Measurements from ENCODE around the gene CD96.

CD96 gene

DNA sequence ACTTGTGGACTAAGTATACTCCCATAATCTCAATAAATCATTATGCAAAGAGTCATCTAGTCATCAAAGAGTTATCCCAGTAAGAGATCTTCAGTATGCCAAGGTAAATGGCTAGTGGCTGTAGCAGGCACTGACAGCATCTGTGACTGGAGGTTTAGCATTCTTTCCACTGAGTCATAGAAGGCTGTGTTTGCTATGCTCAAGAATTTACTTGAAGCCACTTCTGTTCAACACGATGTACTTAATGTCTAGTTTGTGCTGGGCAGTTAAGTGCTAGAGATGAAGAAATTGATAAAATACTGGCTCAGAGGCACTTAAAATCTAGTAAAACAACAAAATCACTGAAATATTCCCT, 40.1 kb downstream of the CD96 start:
- Histone ChIP-seq H3K27me3 (ENCODE audit: control insufficient read depth in 1 of 2, insufficient read depth in 2 of 2, low read length in 2 of 2) (no peaks in the 10 kb centered on the region), H3K27ac (ENCODE audit: low read depth, low read length) (no peak overlapping the region), H3K4me1 (ENCODE audit: insufficient read depth, low read length) (no peaks in the 10 kb centered on the region), H3K36me3 (ENCODE audit: insufficient read depth, low read length) (no peaks in the 10 kb centered on the region), H3K9ac (ENCODE audit: low read length) (no peak overlapping the region), H3K4me3 (ENCODE audit: low read depth in 1 of 2, low read length in 2 of 2) (no peak overlapping the region), H3K9me3 (ENCODE audit: low read length) (no peaks in the 10 kb centered on the region)

DNA sequence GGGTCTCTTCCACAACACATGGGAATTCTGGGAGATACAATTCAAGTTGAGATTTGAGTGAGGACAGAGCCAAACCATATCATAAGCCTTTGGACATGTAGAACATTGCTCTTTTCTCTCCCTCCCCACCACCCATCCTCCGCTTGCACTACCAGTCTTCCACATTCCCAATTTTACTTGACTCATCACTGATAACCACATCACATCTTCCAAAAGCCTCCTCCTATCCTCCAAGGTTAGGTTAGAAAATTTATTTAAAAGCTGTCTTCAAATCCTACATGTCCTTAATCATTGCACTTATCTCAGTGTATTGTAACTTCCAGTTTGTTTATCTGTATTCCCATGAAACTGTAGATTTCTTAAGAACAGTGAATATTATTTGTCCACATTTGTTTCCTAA, 42.7 kb downstream of the CD96 start:
- H3K36me3 ChIP-seq (ENCODE audit: insufficient read depth, low read length), result no peaks in the 10 kb centered on the region
- H3K9me3 ChIP-seq (ENCODE audit: low read length), result no peaks in the 10 kb centered on the region
- no peak overlapping the region for H3K27ac ChIP-seq (ENCODE audit: low read depth, low read length)
- no peaks in the 10 kb centered on the region for H3K4me1 ChIP-seq (ENCODE audit: insufficient read depth, low read length)
- H3K27me3 ChIP-seq (ENCODE audit: control insufficient read depth in 1 of 2, insufficient read depth in 2 of 2, low read length in 2 of 2), result no peaks in the 10 kb centered on the region
- no peak overlapping the region for H3K9ac ChIP-seq (ENCODE audit: low read length)
- H3K4me3 ChIP-seq (ENCODE audit: low read depth in 1 of 2, low read length in 2 of 2), result no peak overlapping the region

DNA sequence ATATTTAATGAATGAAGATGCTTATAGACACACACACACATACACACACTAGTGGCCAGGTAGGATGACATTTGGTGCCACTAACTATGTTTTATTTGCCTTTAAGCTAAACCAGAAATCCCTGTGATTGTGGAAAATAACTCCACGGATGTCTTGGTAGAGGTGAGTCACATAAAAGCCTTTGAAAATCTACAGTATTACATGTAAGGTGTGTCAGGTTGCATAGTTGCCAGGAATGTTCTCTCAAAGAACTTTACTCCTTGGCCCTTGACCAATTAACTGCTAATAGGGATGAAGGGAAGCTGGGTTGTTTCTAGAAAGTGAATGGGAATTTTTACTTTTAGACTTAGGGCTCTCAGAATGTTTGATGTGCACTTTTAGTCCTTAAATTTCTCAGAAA, 43.2 kb downstream of the CD96 start:
- H3K36me3 ChIP-seq (ENCODE audit: insufficient read depth, low read length), result no peaks in the 10 kb centered on the region
- H3K4me1 ChIP-seq (ENCODE audit: insufficient read depth, low read length), result no peaks in the 10 kb centered on the region
- H3K27ac ChIP-seq (ENCODE audit: low read depth, low read length), result no peak overlapping the region
- H3K9me3 ChIP-seq (ENCODE audit: low read length), result no peaks in the 10 kb centered on the region
- H3K27me3 ChIP-seq (ENCODE audit: control insufficient read depth in 1 of 2, insufficient read depth in 2 of 2, low read length in 2 of 2), result no peaks in the 10 kb centered on the region
- H3K9ac ChIP-seq (ENCODE audit: low read length), result no peak overlapping the region
- H3K4me3 ChIP-seq (ENCODE audit: low read depth in 1 of 2, low read length in 2 of 2), result no peak overlapping the region

DNA sequence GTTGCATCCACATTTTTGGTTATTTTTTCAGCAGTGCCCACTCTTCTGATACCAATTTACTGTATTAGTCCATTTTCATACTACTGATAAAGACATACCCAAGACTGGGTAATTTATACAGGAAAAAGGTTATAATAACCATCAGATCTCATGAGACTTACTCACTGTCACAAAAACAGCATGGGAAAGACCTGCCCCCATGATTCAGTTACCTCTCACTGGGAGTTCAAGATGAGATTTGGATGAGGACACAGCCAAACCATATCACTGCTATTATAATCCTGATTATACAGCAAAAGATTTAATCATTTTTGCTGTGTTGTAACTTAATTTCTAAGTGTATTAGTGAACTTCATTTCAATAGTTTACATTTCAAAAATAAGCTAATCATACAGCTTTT, 46.5 kb downstream of the CD96 start:
- H3K9ac ChIP-seq (ENCODE audit: low read length), result no peak overlapping the region

DNA sequence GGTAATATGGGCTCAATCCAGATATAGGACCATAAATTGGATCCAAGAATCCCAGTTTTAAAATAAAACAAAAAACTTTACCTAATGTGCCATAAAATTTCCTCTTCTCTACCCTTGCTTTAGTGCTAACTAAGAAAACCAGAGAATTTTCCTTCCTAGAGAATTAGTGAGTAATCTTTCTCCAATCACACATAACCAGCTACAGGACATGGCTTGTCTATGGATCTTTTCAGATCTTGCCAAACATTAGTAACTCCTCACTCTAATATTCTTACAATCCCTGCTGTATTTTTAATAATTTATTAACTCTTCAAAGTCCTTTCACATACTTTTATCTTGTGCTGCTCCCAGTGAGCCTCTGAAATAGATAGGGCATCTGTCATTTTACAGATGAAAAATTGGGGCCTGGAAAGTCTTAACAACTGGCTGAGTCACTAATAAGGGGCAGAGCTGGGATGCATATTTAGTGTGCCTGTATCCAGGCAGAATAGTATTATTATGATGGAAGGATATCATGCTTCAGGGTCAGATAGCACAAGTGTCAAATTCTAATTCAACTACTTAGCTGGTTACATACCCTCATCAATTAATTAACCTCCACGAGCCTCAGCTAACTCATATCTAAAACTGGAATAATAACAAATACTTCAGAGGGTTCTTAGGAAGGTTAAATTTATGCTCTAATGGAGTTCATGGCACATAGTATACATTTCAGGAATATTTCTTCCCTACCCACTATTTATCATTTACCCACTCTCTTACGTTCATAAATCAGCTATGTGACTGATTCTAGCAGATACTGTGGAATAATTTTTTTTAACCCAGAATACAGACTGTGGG, 47.5 kb downstream of the CD96 start:
- Histone ChIP-seq H3K4me3 (ENCODE audit: low read depth in 1 of 2, low read length in 2 of 2) (no peak overlapping the region), H3K9ac (ENCODE audit: low read length) (no peak overlapping the region), H3K27ac (ENCODE audit: low read depth, low read length) (no peak overlapping the region), H3K4me1 (ENCODE audit: insufficient read depth, low read length) (no peaks in the 10 kb centered on the region), H3K27me3 (ENCODE audit: control insufficient read depth in 1 of 2, insufficient read depth in 2 of 2, low read length in 2 of 2) (no peaks in the 10 kb centered on the region), H3K9me3 (ENCODE audit: low read length) (no peaks in the 10 kb centered on the region), H3K36me3 (ENCODE audit: insufficient read depth, low read length) (no peaks in the 10 kb centered on the region)

More for the DNA sequence above, 46.5 kb downstream of the CD96 start:
- Histone ChIP-seq H3K27ac (ENCODE audit: low read depth, low read length) (no peak overlapping the region), H3K4me3 (ENCODE audit: low read depth in 1 of 2, low read length in 2 of 2) (no peak overlapping the region), H3K27me3 (ENCODE audit: control insufficient read depth in 1 of 2, insufficient read depth in 2 of 2, low read length in 2 of 2) (no peaks in the 10 kb centered on the region), H3K36me3 (ENCODE audit: insufficient read depth, low read length) (no peaks in the 10 kb centered on the region), H3K4me1 (ENCODE audit: insufficient read depth, low read length) (no peaks in the 10 kb centered on the region), H3K9me3 (ENCODE audit: low read length) (no peaks in the 10 kb centered on the region)

DNA sequence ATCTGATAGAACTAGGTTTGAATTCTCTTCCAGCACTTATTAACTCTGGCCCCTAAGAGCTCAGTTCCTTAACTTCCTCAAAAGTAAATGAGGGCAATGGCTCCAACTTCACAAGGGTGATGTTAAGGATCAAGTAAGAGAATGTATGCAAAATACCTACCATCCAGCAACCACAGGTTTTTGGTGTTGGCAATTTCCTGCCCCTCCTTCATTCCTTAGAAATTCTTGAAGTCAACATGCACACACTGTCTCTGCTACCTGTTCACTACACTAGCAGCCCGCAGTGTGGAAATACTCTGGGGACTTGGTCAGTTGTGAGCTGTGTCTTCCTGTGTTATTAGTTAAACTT, 48.1 kb downstream of the CD96 start:
- Histone ChIP-seq H3K27me3 (ENCODE audit: control insufficient read depth in 1 of 2, insufficient read depth in 2 of 2, low read length in 2 of 2) (no peaks in the 10 kb centered on the region), H3K9ac (ENCODE audit: low read length) (no peak overlapping the region), H3K36me3 (ENCODE audit: insufficient read depth, low read length) (no peaks in the 10 kb centered on the region), H3K4me3 (ENCODE audit: low read depth in 1 of 2, low read length in 2 of 2) (no peak overlapping the region), H3K27ac (ENCODE audit: low read depth, low read length) (no peak overlapping the region), H3K9me3 (ENCODE audit: low read length) (no peaks in the 10 kb centered on the region), H3K4me1 (ENCODE audit: insufficient read depth, low read length) (no peaks in the 10 kb centered on the region)

DNA sequence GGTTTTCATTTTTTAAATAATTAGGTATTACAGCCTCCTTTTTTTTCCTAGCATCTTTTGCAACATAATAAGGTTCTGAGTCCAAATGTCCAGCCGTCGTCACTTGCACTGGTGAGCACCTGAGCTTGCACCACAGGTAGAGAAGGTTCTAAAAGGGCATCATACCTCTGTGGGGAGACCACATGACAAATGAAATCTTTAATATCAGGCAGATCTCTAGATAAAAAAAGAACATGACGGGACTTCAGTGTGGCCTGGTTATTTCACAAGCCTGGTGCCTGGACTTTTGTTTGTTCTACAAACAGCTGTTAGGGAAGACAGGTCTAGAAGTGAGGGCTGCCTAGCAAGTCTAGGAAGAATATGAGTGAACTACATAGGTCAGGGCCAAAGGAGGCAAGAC, 49.6 kb downstream of the CD96 start:
- Histone ChIP-seq H3K36me3 (ENCODE audit: insufficient read depth, low read length) (no peaks in the 10 kb centered on the region), H3K27ac (ENCODE audit: low read depth, low read length) (no peak overlapping the region), H3K4me3 (ENCODE audit: low read depth in 1 of 2, low read length in 2 of 2) (no peak overlapping the region)

DNA sequence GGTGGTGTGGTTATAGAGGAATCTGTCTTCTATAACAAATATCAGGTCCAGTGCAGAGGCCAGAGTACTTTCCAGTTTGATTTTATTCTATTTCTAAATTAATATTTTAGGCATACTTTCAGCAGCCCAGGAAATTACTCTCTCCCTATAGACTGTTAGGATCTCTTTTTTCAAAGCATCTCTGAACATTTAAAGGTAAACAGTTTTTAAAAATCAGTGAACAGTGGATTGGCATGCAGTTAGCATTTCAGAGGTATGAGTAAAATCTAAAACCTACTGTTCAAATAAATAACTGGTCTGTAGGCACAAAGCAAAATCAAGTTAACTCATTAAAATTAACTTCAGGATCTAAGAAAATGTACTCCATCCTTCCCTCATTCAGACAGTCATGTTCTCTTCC, 50.1 kb downstream of the CD96 start:
- Histone ChIP-seq H3K27me3 (ENCODE audit: control insufficient read depth in 1 of 2, insufficient read depth in 2 of 2, low read length in 2 of 2) (no peaks in the 10 kb centered on the region), H3K9me3 (ENCODE audit: low read length) (no peaks in the 10 kb centered on the region), H3K36me3 (ENCODE audit: insufficient read depth, low read length) (no peaks in the 10 kb centered on the region), H3K27ac (ENCODE audit: low read depth, low read length) (no peak overlapping the region), H3K9ac (ENCODE audit: low read length) (no peak overlapping the region), H3K4me1 (ENCODE audit: insufficient read depth, low read length) (no peaks in the 10 kb centered on the region), H3K4me3 (ENCODE audit: low read depth in 1 of 2, low read length in 2 of 2) (no peak overlapping the region)

More for the DNA sequence above, 49.6 kb downstream of the CD96 start:
- no peaks in the 10 kb centered on the region for H3K9me3 ChIP-seq (ENCODE audit: low read length)
- H3K27me3 ChIP-seq (ENCODE audit: control insufficient read depth in 1 of 2, insufficient read depth in 2 of 2, low read length in 2 of 2), result no peaks in the 10 kb centered on the region
- H3K4me1 ChIP-seq (ENCODE audit: insufficient read depth, low read length), result no peaks in the 10 kb centered on the region
- H3K9ac ChIP-seq (ENCODE audit: low read length), result no peak overlapping the region

DNA sequence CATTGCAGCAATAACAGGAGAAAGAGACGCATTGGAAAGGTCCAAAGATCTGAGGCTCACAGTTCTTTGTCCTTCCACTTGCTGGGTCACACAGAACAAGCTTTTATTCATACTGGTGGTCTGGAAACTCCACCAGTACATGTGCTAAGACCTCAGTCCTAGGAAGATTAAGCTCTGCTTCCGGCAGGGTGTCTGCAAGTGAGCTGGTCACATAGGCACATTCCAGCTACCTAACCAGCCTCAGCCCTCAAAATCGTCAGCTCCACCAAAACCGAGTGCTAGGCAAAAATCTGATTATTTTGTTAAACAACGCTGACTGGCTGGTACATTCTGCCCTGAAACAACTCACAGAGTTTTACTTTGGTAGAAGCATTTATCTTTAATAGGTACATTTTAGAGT, 50.9 kb downstream of the CD96 start:
- H3K9me3 ChIP-seq (ENCODE audit: low read length), result no peaks in the 10 kb centered on the region
- no peak overlapping the region for H3K4me3 ChIP-seq (ENCODE audit: low read depth in 1 of 2, low read length in 2 of 2)
- H3K27me3 ChIP-seq (ENCODE audit: control insufficient read depth in 1 of 2, insufficient read depth in 2 of 2, low read length in 2 of 2), result no peaks in the 10 kb centered on the region
- no peaks in the 10 kb centered on the region for H3K4me1 ChIP-seq (ENCODE audit: insufficient read depth, low read length)
- H3K27ac ChIP-seq (ENCODE audit: low read depth, low read length), result no peak overlapping the region
- no peak overlapping the region for H3K9ac ChIP-seq (ENCODE audit: low read length)
- no peaks in the 10 kb centered on the region for H3K36me3 ChIP-seq (ENCODE audit: insufficient read depth, low read length)

DNA sequence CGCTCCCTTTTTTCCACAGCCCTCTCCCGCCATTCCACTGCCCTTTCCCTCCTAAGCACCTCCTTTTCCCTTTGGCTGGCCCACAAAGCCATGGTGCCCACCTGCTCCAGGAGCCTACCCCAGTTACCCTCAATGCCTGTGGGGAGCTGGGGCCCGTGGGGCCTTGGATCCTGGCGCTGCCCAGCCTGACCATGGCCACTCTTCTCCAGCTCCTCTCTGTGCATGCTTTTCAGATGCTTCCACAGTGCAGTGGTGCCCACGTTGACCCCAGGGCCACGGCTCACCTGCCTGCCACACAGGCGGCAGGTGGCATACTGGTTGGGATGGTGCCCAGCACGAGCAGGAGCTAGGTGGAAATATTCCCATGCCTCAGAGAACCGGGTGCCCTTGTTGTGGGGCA, 51.7 kb downstream of the CD96 start:
- no peaks in the 10 kb centered on the region for H3K4me1 ChIP-seq (ENCODE audit: insufficient read depth, low read length)
- no peak overlapping the region for H3K4me3 ChIP-seq (ENCODE audit: low read depth in 1 of 2, low read length in 2 of 2)
- H3K27me3 ChIP-seq (ENCODE audit: control insufficient read depth in 1 of 2, insufficient read depth in 2 of 2, low read length in 2 of 2), result no peaks in the 10 kb centered on the region
- no peak overlapping the region for H3K9ac ChIP-seq (ENCODE audit: low read length)
- H3K27ac ChIP-seq (ENCODE audit: low read depth, low read length), result no peak overlapping the region
- no peaks in the 10 kb centered on the region for H3K9me3 ChIP-seq (ENCODE audit: low read length)
- H3K36me3 ChIP-seq (ENCODE audit: insufficient read depth, low read length), result no peaks in the 10 kb centered on the region

DNA sequence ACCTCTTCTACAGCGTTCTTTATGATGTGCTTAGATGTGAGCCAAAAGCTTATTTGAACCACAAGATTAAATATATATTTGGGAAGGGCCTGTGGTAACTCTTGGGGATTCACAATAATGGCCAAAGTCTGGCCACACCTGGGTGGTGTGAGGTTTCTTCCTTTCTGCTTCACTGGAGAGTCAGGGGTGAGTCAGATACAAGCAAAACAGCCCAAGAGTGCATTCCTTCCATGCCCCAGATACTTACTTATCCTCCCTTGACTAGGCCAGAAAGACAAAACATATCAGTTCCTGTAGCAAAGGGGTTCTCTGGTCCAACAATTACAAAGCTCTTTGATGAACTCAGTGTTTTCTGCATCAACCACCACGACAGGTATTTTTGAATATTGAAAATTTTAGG, 52.2 kb downstream of the CD96 start:
- Histone ChIP-seq H3K27ac (ENCODE audit: low read depth, low read length) (no peak overlapping the region), H3K36me3 (ENCODE audit: insufficient read depth, low read length) (no peaks in the 10 kb centered on the region), H3K9ac (ENCODE audit: low read length) (no peak overlapping the region), H3K4me1 (ENCODE audit: insufficient read depth, low read length) (no peaks in the 10 kb centered on the region), H3K27me3 (ENCODE audit: control insufficient read depth in 1 of 2, insufficient read depth in 2 of 2, low read length in 2 of 2) (no peaks in the 10 kb centered on the region), H3K9me3 (ENCODE audit: low read length) (no peaks in the 10 kb centered on the region), H3K4me3 (ENCODE audit: low read depth in 1 of 2, low read length in 2 of 2) (no peak overlapping the region)

DNA sequence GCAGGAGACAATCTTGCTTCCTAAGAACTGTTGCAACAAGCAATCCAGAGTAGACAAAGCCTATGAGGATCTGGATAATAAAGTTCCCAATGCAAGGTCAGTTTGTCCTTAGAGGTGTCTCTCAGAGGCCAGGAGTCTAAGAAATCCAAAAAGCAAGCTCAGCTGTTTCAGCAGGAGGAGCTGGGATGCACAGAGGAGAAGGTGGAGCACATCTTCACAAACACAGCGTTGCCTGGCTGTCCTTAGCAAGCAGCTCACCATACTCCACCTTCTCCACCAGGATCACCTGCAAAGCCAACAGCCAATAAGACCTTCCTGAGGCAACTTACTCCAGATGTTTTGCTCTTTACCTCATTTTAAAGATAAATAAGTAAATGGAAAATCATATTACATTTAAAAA, 52.8 kb downstream of the CD96 start:
- no peaks in the 10 kb centered on the region for H3K4me1 ChIP-seq (ENCODE audit: insufficient read depth, low read length)
- no peak overlapping the region for H3K27ac ChIP-seq (ENCODE audit: low read depth, low read length)
- no peaks in the 10 kb centered on the region for H3K27me3 ChIP-seq (ENCODE audit: control insufficient read depth in 1 of 2, insufficient read depth in 2 of 2, low read length in 2 of 2)
- no peaks in the 10 kb centered on the region for H3K9me3 ChIP-seq (ENCODE audit: low read length)
- no peak overlapping the region for H3K4me3 ChIP-seq (ENCODE audit: low read depth in 1 of 2, low read length in 2 of 2)
- no peak overlapping the region for H3K9ac ChIP-seq (ENCODE audit: low read length)
- H3K36me3 ChIP-seq (ENCODE audit: insufficient read depth, low read length), result no peaks in the 10 kb centered on the region

Measured in muscle layer of colon (tissue), 2 donors.